HL-60 (cell line): Measurements from ENCODE around the gene PDLIM5.

ENCODE experiments used
- GABPA ChIP-seq: IDR thresholded peaks from 2 replicates; pipeline ENCODE4 v1.6.1; 2012; ENCODE audit warnings: low read depth
- POLR2AphosphoS5 ChIP-seq: IDR thresholded peaks from 2 replicates; pipeline ENCODE4 v1.6.1; 2012; ENCODE audit warnings: low read depth
- REST ChIP-seq: IDR thresholded peaks from 2 replicates; pipeline ENCODE4 v1.6.1; 2012; ENCODE audit warnings: low read depth; ENCODE audit not compliant: insufficient replicate concordance
- TF ChIP-seq, protein P1 (sequence below): IDR thresholded peaks from one replicate; pipeline ENCODE4 v1.5.1; 2011; ENCODE audit warnings: low read length, control low read depth, inconsistent platforms; ENCODE audit not compliant: insufficient read depth

- TF ChIP-seq POLR2AphosphoS5, result no peak
- TF ChIP-seq, protein P1, sequence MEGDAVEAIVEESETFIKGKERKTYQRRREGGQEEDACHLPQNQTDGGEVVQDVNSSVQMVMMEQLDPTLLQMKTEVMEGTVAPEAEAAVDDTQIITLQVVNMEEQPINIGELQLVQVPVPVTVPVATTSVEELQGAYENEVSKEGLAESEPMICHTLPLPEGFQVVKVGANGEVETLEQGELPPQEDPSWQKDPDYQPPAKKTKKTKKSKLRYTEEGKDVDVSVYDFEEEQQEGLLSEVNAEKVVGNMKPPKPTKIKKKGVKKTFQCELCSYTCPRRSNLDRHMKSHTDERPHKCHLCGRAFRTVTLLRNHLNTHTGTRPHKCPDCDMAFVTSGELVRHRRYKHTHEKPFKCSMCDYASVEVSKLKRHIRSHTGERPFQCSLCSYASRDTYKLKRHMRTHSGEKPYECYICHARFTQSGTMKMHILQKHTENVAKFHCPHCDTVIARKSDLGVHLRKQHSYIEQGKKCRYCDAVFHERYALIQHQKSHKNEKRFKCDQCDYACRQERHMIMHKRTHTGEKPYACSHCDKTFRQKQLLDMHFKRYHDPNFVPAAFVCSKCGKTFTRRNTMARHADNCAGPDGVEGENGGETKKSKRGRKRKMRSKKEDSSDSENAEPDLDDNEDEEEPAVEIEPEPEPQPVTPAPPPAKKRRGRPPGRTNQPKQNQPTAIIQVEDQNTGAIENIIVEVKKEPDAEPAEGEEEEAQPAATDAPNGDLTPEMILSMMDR, result no peak
- TF ChIP-seq REST, result no peak
- no peak for TF ChIP-seq GABPA
These were observed 25.0 kb upstream of the PDLIM5 start for GRCh38 chr4:94426783-94427182.
